Prostate gland (tissue), 2 donors: ENCODE results near the gene ELOVL5. TPM values are rescaled to one million over a fixed set of nuclear protein-coding genes. Genes with fewer than 3 reads are reported as not detected.

ENCODE experiments used
- DNase-seq: peaks from one replicate; pipeline ENCODE4 v3.0.0-alpha.2; 2019; ENCODE audit warnings: low spot score
- H3K27ac ChIP-seq, 2 donors: fragments of 200-600 bp; sonication (generic); 2 replicates each; pipeline ENCODE4 v1.5.1; 2017 to 2019
- H3K27me3 ChIP-seq: fragments of 200-600 bp; sonication (generic); replicated peaks from 2 replicates; pipeline ENCODE4 v1.5.1; 2019; ENCODE audit not compliant: insufficient read depth
- H3K36me3 ChIP-seq, 2 donors: fragments of 200-600 bp; sonication (generic); 1 replicate in 1 of 2; 2 replicates in 1 of 2; pipeline versions ENCODE4 v1.5.1 to v1.8.1; 2017 to 2019
- H3K4me1 ChIP-seq: fragments of 200-600 bp; sonication (generic); replicated peaks from 2 replicates; pipeline ENCODE4 v1.5.1; 2019
- H3K4me3 ChIP-seq, 2 donors: fragments of 200-600 bp; sonication (generic); 2 replicates each; pipeline ENCODE4 v1.5.1; 2017 to 2019
- H3K9me3 ChIP-seq: fragments of 200-600 bp; sonication (generic); 2 replicates; pipeline ENCODE4 v1.5.1; 2017
- POLR2A ChIP-seq: fragments of 450-650 bp; IDR thresholded peaks from one replicate; pipeline ENCODE4 v1.6.1; 2016; ENCODE audit warnings: antibody characterized with exemption, mild to moderate bottlenecking
- POLR2AphosphoS5 ChIP-seq: sonication (generic); formaldehyde crosslinking; IDR thresholded peaks from one replicate; pipeline ENCODE4 v1.6.1; 2017; ENCODE audit warnings: antibody characterized with exemption
- WGBS: methylation state at CpG from one replicate; pipeline ENCODE4 v1.1.5; 2018; 5-methylcytosine and 5-hydroxymethylcytosine counted together
- intact Hi-C: fragments of 100-400 bp; cut with DNase I; formaldehyde crosslinking; loops from one replicate; pipeline ENCODE4 v1.14.2; 2022
- total RNA-seq, 2 donors: library from RNA; depleted of rRNA; stranded (reverse); fragments of >200 nt; gene quantifications; one replicate each; pipeline ENCODE4 v1.1.0, GENCODE V29; 2016
- TF ChIP-seq, protein P1 (sequence below), 4 experiments: fragments of 200-600 bp in 2 of 4; fragments of 450-650 bp in 2 of 4; sonication (generic) in 2 of 4; IDR thresholded peaks; 1 replicate in 3 of 4; 2 replicates in 1 of 4; pipeline ENCODE4 v1.5.1; 2016 to 2019; ENCODE audit warnings: antibody characterized with exemption in 4 of 4, mild to moderate bottlenecking in 2 of 4, moderate library complexity in 2 of 4

Gene ELOVL5
- total RNA-seq, 2 donors from 2014 or later: 193 to 353 TPM

DNA sequence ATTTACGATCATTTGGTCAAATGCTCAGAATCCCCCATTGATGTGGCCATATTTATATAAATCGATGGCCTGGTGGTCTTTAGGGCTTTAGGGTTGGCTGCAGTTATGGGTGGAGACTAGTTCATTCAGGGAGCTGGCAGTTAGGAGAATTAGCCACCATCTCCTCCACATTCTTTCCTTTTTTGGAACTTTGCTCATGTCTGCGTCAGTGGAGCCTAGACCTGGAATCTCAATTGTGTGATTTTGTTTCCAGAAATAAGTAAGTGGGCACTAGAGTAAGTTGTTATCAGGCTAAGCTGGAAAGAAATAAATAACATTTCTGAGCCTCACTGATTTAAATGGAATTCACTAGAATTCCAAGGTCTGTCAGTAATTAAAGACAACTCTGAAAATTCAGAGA is 29.0 kb upstream of the ELOVL5 start:
- intact Hi-C loops: no loop called here
- H3K27ac ChIP-seq: no peak overlapping the region
- no peaks in the 10 kb centered on the region for H3K9me3 ChIP-seq
- no peaks in the 10 kb centered on the region for H3K27me3 ChIP-seq
- H3K4me1 ChIP-seq: no peaks in the 10 kb centered on the region
- 75% methylated on average over 3 of the region's 3 CpGs for WGBS
- DNase-seq: no peak
- H3K4me3 ChIP-seq: no peak overlapping the region
- no peaks in the 10 kb centered on the region for H3K36me3 ChIP-seq
- TF ChIP-seq POLR2A (no peak), POLR2AphosphoS5 (no peak)
- TF ChIP-seq, protein P1, sequence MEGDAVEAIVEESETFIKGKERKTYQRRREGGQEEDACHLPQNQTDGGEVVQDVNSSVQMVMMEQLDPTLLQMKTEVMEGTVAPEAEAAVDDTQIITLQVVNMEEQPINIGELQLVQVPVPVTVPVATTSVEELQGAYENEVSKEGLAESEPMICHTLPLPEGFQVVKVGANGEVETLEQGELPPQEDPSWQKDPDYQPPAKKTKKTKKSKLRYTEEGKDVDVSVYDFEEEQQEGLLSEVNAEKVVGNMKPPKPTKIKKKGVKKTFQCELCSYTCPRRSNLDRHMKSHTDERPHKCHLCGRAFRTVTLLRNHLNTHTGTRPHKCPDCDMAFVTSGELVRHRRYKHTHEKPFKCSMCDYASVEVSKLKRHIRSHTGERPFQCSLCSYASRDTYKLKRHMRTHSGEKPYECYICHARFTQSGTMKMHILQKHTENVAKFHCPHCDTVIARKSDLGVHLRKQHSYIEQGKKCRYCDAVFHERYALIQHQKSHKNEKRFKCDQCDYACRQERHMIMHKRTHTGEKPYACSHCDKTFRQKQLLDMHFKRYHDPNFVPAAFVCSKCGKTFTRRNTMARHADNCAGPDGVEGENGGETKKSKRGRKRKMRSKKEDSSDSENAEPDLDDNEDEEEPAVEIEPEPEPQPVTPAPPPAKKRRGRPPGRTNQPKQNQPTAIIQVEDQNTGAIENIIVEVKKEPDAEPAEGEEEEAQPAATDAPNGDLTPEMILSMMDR (IDR thresholded peaks at IDR 0.05): no peak

DNA sequence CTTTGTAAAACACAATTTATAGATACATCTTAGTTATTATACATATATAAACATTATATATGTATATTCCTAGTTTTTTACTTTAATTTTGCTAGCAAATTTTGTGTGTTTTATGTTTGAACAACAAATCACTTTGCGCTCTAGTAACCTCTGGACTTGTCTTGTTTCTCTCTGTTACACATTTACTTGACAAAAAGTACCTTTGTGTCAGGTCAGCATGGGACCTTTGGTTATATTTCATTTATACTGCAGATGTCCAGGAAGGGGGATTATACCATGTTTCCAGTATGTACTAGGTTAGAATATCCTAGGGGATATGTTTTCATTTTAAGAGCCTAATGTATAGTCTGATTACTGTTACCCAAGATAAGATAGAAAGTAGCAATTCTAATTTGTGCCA is 28.5 kb upstream of the ELOVL5 start:
- intact Hi-C loops: no loop called here
- Histone ChIP-seq H3K27ac (no peak overlapping the region), H3K4me1 (no peaks in the 10 kb centered on the region), H3K9me3 (no peaks in the 10 kb centered on the region), H3K36me3 (no peaks in the 10 kb centered on the region), H3K4me3 (no peak overlapping the region), H3K27me3 (no peaks in the 10 kb centered on the region)
- TF ChIP-seq, protein P1 (IDR thresholded peaks at IDR 0.05): no peak
- no peak for TF ChIP-seq POLR2A
- no peak for TF ChIP-seq POLR2AphosphoS5
- DNase-seq: no peak
- WGBS: 98% methylated on average over 1 of the region's 1 CpG

DNA sequence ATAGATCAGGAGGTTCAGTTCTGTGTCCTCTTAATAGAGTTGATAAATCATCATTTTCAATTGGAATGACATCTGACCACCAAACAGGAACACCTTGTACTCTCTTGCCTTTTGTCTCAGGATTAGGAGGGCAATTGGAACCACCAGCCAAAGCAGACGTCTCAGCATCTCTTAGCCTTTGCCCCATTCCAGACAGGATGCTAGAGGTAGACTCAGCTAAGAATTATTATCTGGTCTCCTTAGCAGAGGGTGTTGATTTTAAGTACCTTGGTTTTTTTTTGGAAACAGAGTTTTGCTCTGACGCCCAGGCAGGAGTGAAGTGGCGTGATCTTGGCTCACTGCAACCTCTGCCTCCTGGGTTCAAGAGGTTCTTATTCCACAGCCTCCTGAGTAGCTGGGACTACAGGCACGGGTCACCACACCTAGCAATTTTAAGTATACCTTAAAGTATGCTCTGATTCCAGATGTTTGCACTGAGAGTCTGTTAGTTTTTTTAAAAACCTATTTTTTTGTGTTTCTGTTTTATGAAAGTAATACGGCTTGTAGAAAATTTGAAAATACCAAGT is 28.0 kb upstream of the ELOVL5 start:
- H3K36me3 ChIP-seq: no peaks in the 10 kb centered on the region
- no peaks in the 10 kb centered on the region for H3K4me1 ChIP-seq
- H3K4me3 ChIP-seq: no peak overlapping the region
- no peaks in the 10 kb centered on the region for H3K9me3 ChIP-seq
- TF ChIP-seq, protein P1 (IDR thresholded peaks at IDR 0.05): no peak
- TF ChIP-seq POLR2A (no peak), POLR2AphosphoS5 (no peak)
- no peak for DNase-seq
- 74% methylated on average over 5 of the region's 5 CpGs for WGBS
- intact Hi-C loops: no loop called here
- no peak overlapping the region for H3K27ac ChIP-seq
- H3K27me3 ChIP-seq: no peaks in the 10 kb centered on the region

DNA sequence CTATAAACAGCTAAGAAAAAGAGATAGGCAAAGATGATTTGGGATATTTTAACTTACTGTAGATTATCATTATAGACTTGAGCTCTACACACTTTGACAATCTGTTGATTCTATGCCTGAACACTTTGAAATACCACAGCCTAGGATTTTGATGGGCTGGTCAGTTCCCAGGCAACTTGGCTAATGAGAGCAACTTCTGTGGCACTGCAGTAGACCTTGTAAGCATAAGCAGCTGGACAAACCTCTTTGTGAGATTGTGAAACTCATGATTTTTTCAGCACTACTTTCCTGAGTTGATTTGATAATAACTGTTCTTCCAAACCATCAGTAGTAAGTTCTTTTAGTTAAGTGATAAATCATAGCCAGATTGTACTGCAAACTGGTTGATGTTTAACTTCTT is 27.1 kb upstream of the ELOVL5 start:
- Histone ChIP-seq H3K27me3 (no peaks in the 10 kb centered on the region), H3K27ac (no peak overlapping the region), H3K4me1 (no peaks in the 10 kb centered on the region), H3K4me3 (no peak overlapping the region), H3K36me3 (no peaks in the 10 kb centered on the region), H3K9me3 (no peaks in the 10 kb centered on the region)
- TF ChIP-seq, protein P1 (IDR thresholded peaks at IDR 0.05): no peak
- DNase-seq: no peak
- intact Hi-C loops: no loop called here

DNA sequence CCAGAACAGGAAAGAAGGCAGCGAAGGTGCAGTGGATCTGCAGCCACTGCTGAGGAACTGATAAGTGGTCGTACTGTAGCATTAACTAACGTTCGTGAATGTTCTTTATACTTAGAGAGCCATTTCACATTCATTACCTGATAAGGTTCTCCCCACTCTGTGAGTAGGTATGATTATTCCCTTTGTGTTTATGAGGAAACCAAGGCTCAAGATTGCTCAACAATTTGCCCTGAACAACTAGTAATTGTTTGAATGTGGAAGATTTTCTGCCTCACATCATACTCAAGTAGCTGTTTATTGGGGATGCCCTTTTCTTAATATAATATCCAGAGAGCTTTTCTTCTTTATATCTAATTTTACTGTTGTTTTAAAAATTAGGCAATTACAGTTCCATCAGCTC is 24.9 kb upstream of the ELOVL5 start:
- Histone ChIP-seq H3K36me3 (no peaks in the 10 kb centered on the region), H3K4me3 (no peak overlapping the region), H3K27me3 (no peaks in the 10 kb centered on the region), H3K9me3 (no peaks in the 10 kb centered on the region), H3K4me1 (no peaks in the 10 kb centered on the region), H3K27ac (no peak overlapping the region)
- no peak for TF ChIP-seq POLR2AphosphoS5
- TF ChIP-seq, protein P1 (IDR thresholded peaks at IDR 0.05): no peak
- no peak for TF ChIP-seq POLR2A
- intact Hi-C loops: no loop called here
- WGBS: 87% methylated on average over 4 of the region's 4 CpGs
- no peak for DNase-seq
